NB4 (cell line): ENCODE data around the gene CBX4.

Source experiments
- POLR2A ChIP-seq: IDR thresholded peaks from 2 replicates; pipeline ENCODE4 v1.6.1; 2011; ENCODE audit warnings: mild to moderate bottlenecking; ENCODE audit not compliant: insufficient read length; ENCODE audit errors: extremely low read depth
- TF ChIP-seq, protein P1 (sequence below): IDR thresholded peaks from one replicate; pipeline ENCODE4 v1.5.1; 2012; ENCODE audit warnings: low read depth, low read length

- TF ChIP-seq, protein P1, sequence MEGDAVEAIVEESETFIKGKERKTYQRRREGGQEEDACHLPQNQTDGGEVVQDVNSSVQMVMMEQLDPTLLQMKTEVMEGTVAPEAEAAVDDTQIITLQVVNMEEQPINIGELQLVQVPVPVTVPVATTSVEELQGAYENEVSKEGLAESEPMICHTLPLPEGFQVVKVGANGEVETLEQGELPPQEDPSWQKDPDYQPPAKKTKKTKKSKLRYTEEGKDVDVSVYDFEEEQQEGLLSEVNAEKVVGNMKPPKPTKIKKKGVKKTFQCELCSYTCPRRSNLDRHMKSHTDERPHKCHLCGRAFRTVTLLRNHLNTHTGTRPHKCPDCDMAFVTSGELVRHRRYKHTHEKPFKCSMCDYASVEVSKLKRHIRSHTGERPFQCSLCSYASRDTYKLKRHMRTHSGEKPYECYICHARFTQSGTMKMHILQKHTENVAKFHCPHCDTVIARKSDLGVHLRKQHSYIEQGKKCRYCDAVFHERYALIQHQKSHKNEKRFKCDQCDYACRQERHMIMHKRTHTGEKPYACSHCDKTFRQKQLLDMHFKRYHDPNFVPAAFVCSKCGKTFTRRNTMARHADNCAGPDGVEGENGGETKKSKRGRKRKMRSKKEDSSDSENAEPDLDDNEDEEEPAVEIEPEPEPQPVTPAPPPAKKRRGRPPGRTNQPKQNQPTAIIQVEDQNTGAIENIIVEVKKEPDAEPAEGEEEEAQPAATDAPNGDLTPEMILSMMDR, result no peak
- no peak for TF ChIP-seq POLR2A
Observed at GRCh38 chr17:79821331-79822095, 17.7 kb downstream of the CBX4 start.
